ENCODE results near the gene PPFIA1. TPM values are rescaled to one million over a fixed set of nuclear protein-coding genes. Genes with fewer than 3 reads are reported as not detected.

Gene PPFIA1
- total and polyA plus RNA-seq, 2 of the 13 experiments (the other 11 are each of a cell fraction or from before 2014, with no cell fraction given): 29.9 to 45.2 TPM

DNA sequence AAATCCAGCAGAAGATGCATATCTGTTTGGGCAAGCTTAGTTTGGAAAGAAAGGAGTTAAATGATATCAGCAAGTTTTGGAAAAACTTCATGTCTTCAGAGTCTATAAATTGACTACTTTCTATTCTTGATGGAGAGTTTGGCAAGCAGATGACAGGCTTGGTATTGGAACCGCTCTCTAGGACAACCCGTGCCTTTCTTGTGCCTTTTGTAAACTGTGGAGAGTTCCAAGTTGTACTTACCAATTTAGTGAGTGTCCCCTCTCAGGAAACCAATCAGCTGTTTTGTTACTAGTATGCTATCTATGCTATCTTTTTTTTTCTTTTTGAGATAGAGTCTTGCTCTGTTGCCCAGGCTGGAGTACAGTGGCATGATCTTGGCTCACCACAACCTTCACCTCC lies 84.1 kb downstream of the PPFIA1 start (continued):
- TF ChIP-seq, protein P1, sequence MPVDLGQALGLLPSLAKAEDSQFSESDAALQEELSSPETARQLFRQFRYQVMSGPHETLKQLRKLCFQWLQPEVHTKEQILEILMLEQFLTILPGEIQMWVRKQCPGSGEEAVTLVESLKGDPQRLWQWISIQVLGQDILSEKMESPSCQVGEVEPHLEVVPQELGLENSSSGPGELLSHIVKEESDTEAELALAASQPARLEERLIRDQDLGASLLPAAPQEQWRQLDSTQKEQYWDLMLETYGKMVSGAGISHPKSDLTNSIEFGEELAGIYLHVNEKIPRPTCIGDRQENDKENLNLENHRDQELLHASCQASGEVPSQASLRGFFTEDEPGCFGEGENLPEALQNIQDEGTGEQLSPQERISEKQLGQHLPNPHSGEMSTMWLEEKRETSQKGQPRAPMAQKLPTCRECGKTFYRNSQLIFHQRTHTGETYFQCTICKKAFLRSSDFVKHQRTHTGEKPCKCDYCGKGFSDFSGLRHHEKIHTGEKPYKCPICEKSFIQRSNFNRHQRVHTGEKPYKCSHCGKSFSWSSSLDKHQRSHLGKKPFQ (CRISPR knock-in tag; IDR thresholded peaks at IDR 0.05; ENCODE audit: insufficient replicate concordance): no peak
- TF ChIP-seq ZFP36 (IDR thresholded peaks at IDR 0.05; ENCODE audit: borderline replicate concordance, low read depth, low read length, partially characterized antibody) (no peak), KMT2B (CRISPR knock-in tag; IDR thresholded peaks at IDR 0.05) (no peak), GABPB1 (CRISPR knock-in tag; IDR thresholded peaks at IDR 0.05) (no peak), GPN1 (CRISPR knock-in tag; IDR thresholded peaks at IDR 0.05; ENCODE audit: borderline replicate concordance) (no peak), ZNF383 (CRISPR knock-in tag; IDR thresholded peaks at IDR 0.05; ENCODE audit: borderline replicate concordance) (no peak), ARNTL (CRISPR knock-in tag; IDR thresholded peaks at IDR 0.05) (no peak), ZNF350 (CRISPR knock-in tag; IDR thresholded peaks at IDR 0.05; ENCODE audit: borderline replicate concordance, low read depth) (no peak), PAF1 (CRISPR knock-in tag; IDR thresholded peaks at IDR 0.05) (no peak), ATF7-NPFF (CRISPR knock-in tag; IDR thresholded peaks at IDR 0.05; ENCODE audit: low read depth) (no peak)
- TF ChIP-seq, protein P2, sequence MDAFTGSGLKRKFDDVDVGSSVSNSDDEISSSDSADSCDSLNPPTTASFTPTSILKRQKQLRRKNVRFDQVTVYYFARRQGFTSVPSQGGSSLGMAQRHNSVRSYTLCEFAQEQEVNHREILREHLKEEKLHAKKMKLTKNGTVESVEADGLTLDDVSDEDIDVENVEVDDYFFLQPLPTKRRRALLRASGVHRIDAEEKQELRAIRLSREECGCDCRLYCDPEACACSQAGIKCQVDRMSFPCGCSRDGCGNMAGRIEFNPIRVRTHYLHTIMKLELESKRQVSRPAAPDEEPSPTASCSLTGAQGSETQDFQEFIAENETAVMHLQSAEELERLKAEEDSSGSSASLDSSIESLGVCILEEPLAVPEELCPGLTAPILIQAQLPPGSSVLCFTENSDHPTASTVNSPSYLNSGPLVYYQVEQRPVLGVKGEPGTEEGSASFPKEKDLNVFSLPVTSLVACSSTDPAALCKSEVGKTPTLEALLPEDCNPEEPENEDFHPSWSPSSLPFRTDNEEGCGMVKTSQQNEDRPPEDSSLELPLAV (CRISPR knock-in tag; conservative IDR thresholded peaks at IDR 0.05; ENCODE audit: low read depth): no peak
- TF ChIP-seq, protein P3, sequence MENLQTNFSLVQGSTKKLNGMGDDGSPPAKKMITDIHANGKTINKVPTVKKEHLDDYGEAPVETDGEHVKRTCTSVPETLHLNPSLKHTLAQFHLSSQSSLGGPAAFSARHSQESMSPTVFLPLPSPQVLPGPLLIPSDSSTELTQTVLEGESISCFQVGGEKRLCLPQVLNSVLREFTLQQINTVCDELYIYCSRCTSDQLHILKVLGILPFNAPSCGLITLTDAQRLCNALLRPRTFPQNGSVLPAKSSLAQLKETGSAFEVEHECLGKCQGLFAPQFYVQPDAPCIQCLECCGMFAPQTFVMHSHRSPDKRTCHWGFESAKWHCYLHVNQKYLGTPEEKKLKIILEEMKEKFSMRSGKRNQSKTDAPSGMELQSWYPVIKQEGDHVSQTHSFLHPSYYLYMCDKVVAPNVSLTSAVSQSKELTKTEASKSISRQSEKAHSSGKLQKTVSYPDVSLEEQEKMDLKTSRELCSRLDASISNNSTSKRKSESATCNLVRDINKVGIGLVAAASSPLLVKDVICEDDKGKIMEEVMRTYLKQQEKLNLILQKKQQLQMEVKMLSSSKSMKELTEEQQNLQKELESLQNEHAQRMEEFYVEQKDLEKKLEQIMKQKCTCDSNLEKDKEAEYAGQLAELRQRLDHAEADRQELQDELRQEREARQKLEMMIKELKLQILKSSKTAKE (CRISPR knock-in tag; IDR thresholded peaks at IDR 0.05; ENCODE audit: borderline replicate concordance): no peak

Data from HepG2 (cell line).